ENCODE measurements around the gene IL1R2. TPM values are rescaled to one million over a fixed set of nuclear protein-coding genes. Genes with fewer than 3 reads are reported as not detected.

The IL1R2 gene
- total RNA-seq, 1 experiment from 2014 or later: 6.6 TPM

Other genes starting within 250 kb of the IL1R2 start
- gene IL1R1, start 150.8 kb downstream of the IL1R2 start, total RNA-seq (2014; rRNA removed; shearing (Covaris generic)): 0.31 and 0.61 TPM in 2 replicates
- gene IL1RL2, start 195.1 kb downstream of the IL1R2 start, total RNA-seq (2014; rRNA removed; shearing (Covaris generic)): 2.4 and 3.8 TPM in 2 replicates

Data from HT-29 (cell line).